PC-3 (cell line): ENCODE results near the gene BMP8B. TPM values are rescaled to one million over a fixed set of nuclear protein-coding genes. Genes with fewer than 3 reads are reported as not detected.

Source experiments
- ATAC-seq: fragments of 200-7000 bp; cut with Tn5 transposase; 2 replicates; pipeline ENCODE4 v1.9.1; 2020; ENCODE audit warnings: mild to moderate bottlenecking, moderate library complexity
- BruUV-seq: library from RNA; stranded (reverse); fragments of 400-500 nt; replicated peaks from 2 replicates; lab custom pipeline; 2021; lab: Mats Ljungman, UMichigan
- CTCF ChIA-PET: fragments of 300-600 bp; sonication (Branson Sonifier 250); formaldehyde crosslinking; loops from one replicate; lab custom pipeline; 2022; ENCODE audit warnings: antibody characterized with exemption; lab: Charles Lee
- POLR2A ChIA-PET: fragments of 300-600 bp; sonication (Branson Sonifier 250); formaldehyde crosslinking; loops from one replicate; lab custom pipeline; 2022; ENCODE audit warnings: antibody characterized with exemption; ENCODE audit not compliant: unreplicated experiment; lab: Charles Lee
- DNase-seq: peaks from one replicate; pipeline ENCODE4 v3.0.0-alpha.2; 2015
- H2AFZ ChIP-seq: fragments of 300-600 bp; sonication (generic); 2 replicates; pipeline ENCODE4 v1.6.0; 2016; ENCODE audit warnings: antibody characterized with exemption, low read length
- H3F3A ChIP-seq: fragments of 300-600 bp; sonication (generic); one replicate; pipeline ENCODE4 v1.6.0; 2017; ENCODE audit warnings: antibody characterized with exemption, low read length, control low read depth, mild to moderate bottlenecking; ENCODE audit not compliant: unreplicated experiment
- H3K27ac ChIP-seq: fragments of 300-600 bp; sonication (generic); 2 replicates; pipeline ENCODE4 v1.5.1; 2016; ENCODE audit warnings: mild to moderate bottlenecking, low read length
- H3K27me3 ChIP-seq: fragments of 300-600 bp; sonication (generic); 2 replicates; pipeline ENCODE4 v1.6.1; 2016; ENCODE audit warnings: low read length, mixed read lengths
- H3K36me3 ChIP-seq: fragments of 300-600 bp; sonication (generic); 2 replicates; pipeline ENCODE4 v1.6.1; 2016; ENCODE audit warnings: low read depth, mixed run types, low read length, mixed read lengths
- H3K4me1 ChIP-seq: fragments of 300-600 bp; sonication (generic); 2 replicates; pipeline ENCODE4 v1.5.1; 2016; ENCODE audit warnings: low read length; ENCODE audit not compliant: insufficient read depth
- H3K4me2 ChIP-seq: fragments of 300-600 bp; sonication (generic); 2 replicates; pipeline ENCODE4 v1.6.0; 2016; ENCODE audit warnings: low read length
- H3K4me3 ChIP-seq: fragments of 300-600 bp; sonication (generic); 2 replicates; pipeline ENCODE4 v1.5.1; 2016; ENCODE audit warnings: mild to moderate bottlenecking, low read length, mixed read lengths
- H3K79me2 ChIP-seq: fragments of 300-600 bp; sonication (generic); 2 replicates; pipeline ENCODE4 v1.6.1; 2017; ENCODE audit warnings: low read length, mixed read lengths
- H3K9ac ChIP-seq: fragments of 300-600 bp; sonication (generic); 2 replicates; pipeline ENCODE4 v1.6.0; 2016; ENCODE audit warnings: mild to moderate bottlenecking, low read length
- H3K9me2 ChIP-seq: fragments of 300-600 bp; sonication (generic); replicated peaks from 2 replicates; pipeline ENCODE4 v1.6.1; 2016; ENCODE audit warnings: mixed run types, low read length, mixed read lengths
- H3K9me3 ChIP-seq: fragments of 300-600 bp; sonication (generic); 2 replicates; pipeline ENCODE4 v1.6.1; 2016; ENCODE audit warnings: low read length, mixed read lengths
- H4K20me1 ChIP-seq: fragments of 300-600 bp; sonication (generic); 2 replicates; pipeline ENCODE4 v1.6.1; 2016; ENCODE audit warnings: low read length, mixed read lengths
- EZH2 ChIP-seq: fragments of 300-600 bp; sonication (generic); IDR thresholded peaks from one replicate; pipeline ENCODE4 v1.6.1; 2017; ENCODE audit warnings: antibody characterized with exemption, mild to moderate bottlenecking, low read length; ENCODE audit not compliant: unreplicated experiment
- EZH2phosphoT487 ChIP-seq: fragments of 300-600 bp; sonication (generic); IDR thresholded peaks from 2 replicates; pipeline ENCODE4 v1.6.1; 2018; ENCODE audit warnings: mild to moderate bottlenecking, antibody characterized with exemption, low read length, borderline replicate concordance
- intact Hi-C: fragments of 100-400 bp; cut with micrococcal nuclease; formaldehyde crosslinking; loops from 2 replicates; pipeline ENCODE4 v1.9.0; 2023
- total RNA-seq: library from RNA; depleted of rRNA; stranded (reverse); fragments of >200 nt; gene quantifications from 2 replicates; pipeline ENCODE4 v1.2.3, GENCODE V29; 2014
- TF ChIP-seq, protein P1 (sequence below): fragments of 300-600 bp; sonication (generic); conservative IDR thresholded peaks from 2 replicates; pipeline ENCODE4 v1.5.1; 2017; ENCODE audit warnings: antibody characterized with exemption, low read depth, mild to moderate bottlenecking, low read length

Gene BMP8B
- total RNA-seq, 1 experiment from 2014 or later, result 3.3 TPM

GRCh38 chr1:39782103-39782502 lies 6.6 kb downstream of the BMP8B start:
- BruUV-seq, result no TSS peak
- DNase-seq (no peak), ATAC-seq (no peak)
- no peaks in the 10 kb centered on the region for H3K36me3 ChIP-seq
- no peaks in the 10 kb centered on the region for H3K4me1 ChIP-seq
- no peak overlapping the region for H3K27ac ChIP-seq
- ChIA-PET POLR2A (no interaction called here), CTCF (interaction anchor here (0.7 kb wide), 1 partner anchor 162 kb away, joined by 3 read pairs; no protein-coding TSS in a partner anchor)
- no peaks in the 10 kb centered on the region for H3K9me2 ChIP-seq
- intact Hi-C loops, result no loop called here
- H3K9ac ChIP-seq, result no peak overlapping the region
- H3K4me2 ChIP-seq, result no peak overlapping the region
- H3K27me3 ChIP-seq, result no peaks in the 10 kb centered on the region
- H2AFZ ChIP-seq, result no peak overlapping the region
- H3K9me3 ChIP-seq, result no peaks in the 10 kb centered on the region
- TF ChIP-seq EZH2 (no peak), EZH2phosphoT487 (no peak)
- TF ChIP-seq, protein P1, sequence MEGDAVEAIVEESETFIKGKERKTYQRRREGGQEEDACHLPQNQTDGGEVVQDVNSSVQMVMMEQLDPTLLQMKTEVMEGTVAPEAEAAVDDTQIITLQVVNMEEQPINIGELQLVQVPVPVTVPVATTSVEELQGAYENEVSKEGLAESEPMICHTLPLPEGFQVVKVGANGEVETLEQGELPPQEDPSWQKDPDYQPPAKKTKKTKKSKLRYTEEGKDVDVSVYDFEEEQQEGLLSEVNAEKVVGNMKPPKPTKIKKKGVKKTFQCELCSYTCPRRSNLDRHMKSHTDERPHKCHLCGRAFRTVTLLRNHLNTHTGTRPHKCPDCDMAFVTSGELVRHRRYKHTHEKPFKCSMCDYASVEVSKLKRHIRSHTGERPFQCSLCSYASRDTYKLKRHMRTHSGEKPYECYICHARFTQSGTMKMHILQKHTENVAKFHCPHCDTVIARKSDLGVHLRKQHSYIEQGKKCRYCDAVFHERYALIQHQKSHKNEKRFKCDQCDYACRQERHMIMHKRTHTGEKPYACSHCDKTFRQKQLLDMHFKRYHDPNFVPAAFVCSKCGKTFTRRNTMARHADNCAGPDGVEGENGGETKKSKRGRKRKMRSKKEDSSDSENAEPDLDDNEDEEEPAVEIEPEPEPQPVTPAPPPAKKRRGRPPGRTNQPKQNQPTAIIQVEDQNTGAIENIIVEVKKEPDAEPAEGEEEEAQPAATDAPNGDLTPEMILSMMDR, result no peak
- no peaks in the 10 kb centered on the region for H3K79me2 ChIP-seq
- H4K20me1 ChIP-seq, result no peaks in the 10 kb centered on the region
- no peaks in the 10 kb centered on the region for H3F3A ChIP-seq
- H3K4me3 ChIP-seq, result no peak overlapping the region

GRCh38 chr1:39781349-39781715 lies 7.3 kb downstream of the BMP8B start:
- no peaks in the 10 kb centered on the region for H3K36me3 ChIP-seq
- no peaks in the 10 kb centered on the region for H3K9me3 ChIP-seq
- no peaks in the 10 kb centered on the region for H3K4me1 ChIP-seq
- H3K9ac ChIP-seq, result no peak overlapping the region
- H3K27ac ChIP-seq, result no peak overlapping the region
- TF ChIP-seq EZH2phosphoT487 (no peak), EZH2 (no peak)
- TF ChIP-seq, protein P1, result no peak
- no peaks in the 10 kb centered on the region for H3K9me2 ChIP-seq
- ATAC-seq (no peak), DNase-seq (no peak)
- H2AFZ ChIP-seq, result no peak overlapping the region
- no peak overlapping the region for H3K4me2 ChIP-seq
- H3K79me2 ChIP-seq, result no peaks in the 10 kb centered on the region
- no TSS peak for BruUV-seq
- H3K27me3 ChIP-seq, result no peaks in the 10 kb centered on the region
- no peak overlapping the region for H3K4me3 ChIP-seq
- H3F3A ChIP-seq, result no peaks in the 10 kb centered on the region
- ChIA-PET POLR2A (no interaction called here), CTCF (no interaction called here)
- H4K20me1 ChIP-seq, result no peaks in the 10 kb centered on the region
- intact Hi-C loops, result no loop called here

- intact Hi-C loops, result no loop called here
- no peak for DNase-seq
- no peak overlapping the region for H3K9ac ChIP-seq
- ATAC-seq, result no peak
- no peaks in the 10 kb centered on the region for H3F3A ChIP-seq
- no peaks in the 10 kb centered on the region for H3K9me2 ChIP-seq
- ChIA-PET POLR2A (no interaction called here), CTCF (no interaction called here)
- H3K27me3 ChIP-seq, result no peaks in the 10 kb centered on the region
- H3K4me3 ChIP-seq, result no peak overlapping the region
- H3K4me1 ChIP-seq, result no peaks in the 10 kb centered on the region
- TF ChIP-seq EZH2, result no peak
- TF ChIP-seq EZH2phosphoT487, result no peak
- TF ChIP-seq, protein P1, result no peak
- H3K4me2 ChIP-seq, result no peak overlapping the region
- no TSS peak for BruUV-seq
- H2AFZ ChIP-seq, result no peak overlapping the region
- H3K79me2 ChIP-seq, result no peaks in the 10 kb centered on the region
- no peaks in the 10 kb centered on the region for H3K36me3 ChIP-seq
- H4K20me1 ChIP-seq, result no peaks in the 10 kb centered on the region
- H3K27ac ChIP-seq, result no peak overlapping the region
- no peaks in the 10 kb centered on the region for H3K9me3 ChIP-seq
These were observed 8.8 kb downstream of the BMP8B start for GRCh38 chr1:39779821-39780220.
